ENCODE measurements around the gene HEATR9.

Gene HEATR9

DNA sequence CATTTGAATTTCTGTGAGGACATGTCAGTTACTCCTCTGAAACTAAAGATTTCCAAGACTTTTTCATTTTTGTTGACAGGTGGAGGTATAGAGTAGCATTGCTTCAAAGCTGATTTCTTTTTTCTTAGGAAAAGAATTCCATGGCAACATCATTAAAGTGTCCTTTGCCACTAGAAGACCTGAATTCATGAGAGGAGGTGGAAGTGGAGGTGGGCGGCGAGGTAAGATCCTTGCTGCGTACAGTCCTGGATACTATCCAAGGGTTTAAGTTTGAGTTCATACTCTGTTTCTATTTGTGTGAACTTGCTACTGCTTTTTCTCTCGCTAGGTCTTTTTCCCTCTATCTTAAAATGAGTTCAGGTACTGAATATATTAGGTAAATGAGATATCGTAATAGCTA lies 26.5 kb downstream of the HEATR9 start:
- H3K27me3 ChIP-seq (ENCODE audit: low read length), result no peaks in the 10 kb centered on the region
- no peak overlapping the region for H2AFZ ChIP-seq (ENCODE audit: low read depth, low read length, severe bottlenecking)
- no peak overlapping the region for H3K27ac ChIP-seq (ENCODE audit: low read depth, low read length)
- H3K9ac ChIP-seq (ENCODE audit: low read length), result no peak overlapping the region
- H3K9me2 ChIP-seq (replicated peaks; ENCODE audit: insufficient read depth, low read length), result no peaks in the 10 kb centered on the region
- H3K4me3 ChIP-seq (ENCODE audit: insufficient read depth, low read length, poor library complexity, severe bottlenecking), result no peak overlapping the region
- no peaks in the 10 kb centered on the region for H3K9me3 ChIP-seq (ENCODE audit: insufficient read depth, low read length)
- H3K79me2 ChIP-seq (ENCODE audit: insufficient read depth, low read length), result peaks cover 9% of the 10 kb centered on the region
- TF ChIP-seq EZH2phosphoT487 (conservative IDR thresholded peaks at IDR 0.05; ENCODE audit: low read length), result no peak
- TF ChIP-seq, protein P1, sequence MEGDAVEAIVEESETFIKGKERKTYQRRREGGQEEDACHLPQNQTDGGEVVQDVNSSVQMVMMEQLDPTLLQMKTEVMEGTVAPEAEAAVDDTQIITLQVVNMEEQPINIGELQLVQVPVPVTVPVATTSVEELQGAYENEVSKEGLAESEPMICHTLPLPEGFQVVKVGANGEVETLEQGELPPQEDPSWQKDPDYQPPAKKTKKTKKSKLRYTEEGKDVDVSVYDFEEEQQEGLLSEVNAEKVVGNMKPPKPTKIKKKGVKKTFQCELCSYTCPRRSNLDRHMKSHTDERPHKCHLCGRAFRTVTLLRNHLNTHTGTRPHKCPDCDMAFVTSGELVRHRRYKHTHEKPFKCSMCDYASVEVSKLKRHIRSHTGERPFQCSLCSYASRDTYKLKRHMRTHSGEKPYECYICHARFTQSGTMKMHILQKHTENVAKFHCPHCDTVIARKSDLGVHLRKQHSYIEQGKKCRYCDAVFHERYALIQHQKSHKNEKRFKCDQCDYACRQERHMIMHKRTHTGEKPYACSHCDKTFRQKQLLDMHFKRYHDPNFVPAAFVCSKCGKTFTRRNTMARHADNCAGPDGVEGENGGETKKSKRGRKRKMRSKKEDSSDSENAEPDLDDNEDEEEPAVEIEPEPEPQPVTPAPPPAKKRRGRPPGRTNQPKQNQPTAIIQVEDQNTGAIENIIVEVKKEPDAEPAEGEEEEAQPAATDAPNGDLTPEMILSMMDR (IDR thresholded peaks at IDR 0.05; ENCODE audit: insufficient read depth, low read length, poor library complexity, severe bottlenecking), result no peak
- H3K36me3 ChIP-seq (ENCODE audit: low read length), result peaks cover 57% of the 10 kb centered on the region
- peaks cover 3% of the 10 kb centered on the region; the same call in 1 of the 2 replicates for H4K20me1 ChIP-seq (ENCODE audit: low read depth, low read length)
- no peak overlapping the region for H3K4me2 ChIP-seq (ENCODE audit: low read depth, low read length, poor library complexity, severe bottlenecking)
- no peaks in the 10 kb centered on the region; the same call in 1 of the 2 replicates for H3F3A ChIP-seq (ENCODE audit: insufficient read depth)

DNA sequence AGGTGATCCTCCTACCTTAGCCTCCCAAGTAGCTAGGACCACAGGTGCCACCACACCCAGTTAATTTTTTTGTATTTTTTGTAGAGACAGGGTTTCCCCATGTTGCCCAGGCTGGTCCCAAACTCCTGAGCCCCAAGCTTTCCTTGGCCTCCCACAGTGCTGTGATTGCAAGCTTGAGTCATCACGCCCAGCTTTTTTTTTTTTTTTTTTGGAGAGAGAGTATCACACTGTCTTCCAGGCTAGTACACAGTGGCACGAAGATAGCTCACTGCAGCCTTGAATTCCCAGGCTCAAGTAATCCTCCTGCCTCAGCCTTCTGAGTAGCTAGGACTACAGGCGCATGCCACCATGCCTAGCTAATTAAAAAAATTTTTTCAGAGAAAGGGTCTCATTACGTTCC lies 27.2 kb downstream of the HEATR9 start:
- H3K36me3 ChIP-seq (ENCODE audit: low read length), result peaks cover 58% of the 10 kb centered on the region
- peaks cover 9% of the 10 kb centered on the region for H3K79me2 ChIP-seq (ENCODE audit: insufficient read depth, low read length)
- no peak overlapping the region for H3K4me2 ChIP-seq (ENCODE audit: low read depth, low read length, poor library complexity, severe bottlenecking)
- no peak overlapping the region for H3K9ac ChIP-seq (ENCODE audit: low read length)
- H4K20me1 ChIP-seq (ENCODE audit: low read depth, low read length), result no peaks in the 10 kb centered on the region; the same call in 1 of the 2 replicates
- H2AFZ ChIP-seq (ENCODE audit: low read depth, low read length, severe bottlenecking), result no peak overlapping the region
- TF ChIP-seq, protein P1 (IDR thresholded peaks at IDR 0.05; ENCODE audit: insufficient read depth, low read length, poor library complexity, severe bottlenecking), result no peak
- no peak for TF ChIP-seq EZH2phosphoT487 (conservative IDR thresholded peaks at IDR 0.05; ENCODE audit: low read length)
- H3K4me3 ChIP-seq (ENCODE audit: insufficient read depth, low read length, poor library complexity, severe bottlenecking), result no peak overlapping the region
- no peaks in the 10 kb centered on the region for H3K9me3 ChIP-seq (ENCODE audit: insufficient read depth, low read length)
- H3K27ac ChIP-seq (ENCODE audit: low read depth, low read length), result no peak overlapping the region
- H3F3A ChIP-seq (ENCODE audit: insufficient read depth), result no peaks in the 10 kb centered on the region; the same call in 1 of the 2 replicates
- no peaks in the 10 kb centered on the region for H3K9me2 ChIP-seq (replicated peaks; ENCODE audit: insufficient read depth, low read length)
- no peaks in the 10 kb centered on the region for H3K27me3 ChIP-seq (ENCODE audit: low read length)

DNA sequence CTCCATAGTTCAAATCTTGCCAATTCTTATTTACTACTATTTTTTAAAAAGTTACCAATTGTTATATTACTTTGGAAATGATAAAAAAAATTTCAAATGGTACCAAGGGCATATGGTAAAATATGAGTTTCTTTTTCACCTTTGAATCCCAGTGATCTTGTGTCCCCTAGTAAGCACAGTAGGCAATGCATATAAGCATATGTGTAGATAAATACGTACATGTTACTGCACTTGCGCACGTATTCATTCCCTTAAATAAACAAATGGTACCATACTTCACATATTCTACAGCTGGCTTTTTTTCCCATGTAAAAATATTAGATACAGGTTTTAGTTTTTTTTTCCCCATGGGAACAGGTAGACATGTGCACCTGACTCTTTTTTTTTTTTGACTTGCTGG lies 27.6 kb downstream of the HEATR9 start:
- Histone ChIP-seq H3K9ac (ENCODE audit: low read length) (no peak overlapping the region), H4K20me1 (ENCODE audit: low read depth, low read length) (no peaks in the 10 kb centered on the region; the same call in 1 of the 2 replicates), H3K36me3 (ENCODE audit: low read length) (peaks cover 59% of the 10 kb centered on the region), H3K4me2 (ENCODE audit: low read depth, low read length, poor library complexity, severe bottlenecking) (no peak overlapping the region), H3K79me2 (ENCODE audit: insufficient read depth, low read length) (peaks cover 9% of the 10 kb centered on the region), H3K27me3 (ENCODE audit: low read length) (no peaks in the 10 kb centered on the region), H3K9me3 (ENCODE audit: insufficient read depth, low read length) (no peaks in the 10 kb centered on the region), H2AFZ (ENCODE audit: low read depth, low read length, severe bottlenecking) (no peak overlapping the region), H3K4me3 (ENCODE audit: insufficient read depth, low read length, poor library complexity, severe bottlenecking) (no peak overlapping the region), H3K9me2 (replicated peaks; ENCODE audit: insufficient read depth, low read length) (no peaks in the 10 kb centered on the region), H3F3A (ENCODE audit: insufficient read depth) (no peaks in the 10 kb centered on the region; the same call in 1 of the 2 replicates), H3K27ac (ENCODE audit: low read depth, low read length) (no peak overlapping the region)
- no peak for TF ChIP-seq EZH2phosphoT487 (conservative IDR thresholded peaks at IDR 0.05; ENCODE audit: low read length)
- TF ChIP-seq, protein P1 (IDR thresholded peaks at IDR 0.05; ENCODE audit: insufficient read depth, low read length, poor library complexity, severe bottlenecking), result no peak
